WTC11 (cell line): ENCODE results near the gene CXCL16.

Experiments
- CTCF ChIP-seq: fragments of 200-600 bp; IDR thresholded peaks from 2 replicates; pipeline ENCODE4 v1.8.0; 2022; ENCODE audit warnings: antibody characterized with exemption
- ERG ChIP-seq: fragments of 250-450 bp; sonication (Bioruptor Pico); IDR thresholded peaks from 2 replicates; pipeline ENCODE4 v1.8.0; 2021; ENCODE audit warnings: mild to moderate bottlenecking
- TF ChIP-seq, protein P1 (sequence below): sonication (generic); formaldehyde crosslinking; IDR thresholded peaks from 2 replicates; pipeline ENCODE4 v1.8.1; 2023; ENCODE audit warnings: mild to moderate bottlenecking, moderate library complexity, missing genetic modification reagents

DNA sequence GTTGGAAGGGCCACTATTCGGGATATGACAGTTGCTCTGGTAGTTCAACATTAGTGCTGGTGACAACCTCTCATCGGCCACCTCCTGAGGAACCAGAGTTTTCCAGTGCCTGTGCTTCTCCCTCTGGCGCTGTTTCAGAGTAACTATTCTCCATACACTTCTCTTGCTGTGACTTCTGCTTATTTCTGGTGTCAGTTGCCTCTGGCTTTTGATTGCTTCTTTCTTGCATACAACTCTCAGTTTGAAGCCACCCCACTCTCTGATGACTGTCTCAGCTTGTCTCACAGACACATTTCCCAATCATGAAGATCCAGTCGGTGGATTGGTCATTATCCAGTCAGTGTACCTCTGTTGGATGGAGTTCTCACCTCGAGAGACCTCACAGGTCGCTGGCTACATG lies 28.6 kb upstream of the CXCL16 start:
- TF ChIP-seq CTCF (no peak), ERG (CRISPR knock-in tag) (no peak)
- TF ChIP-seq, protein P1, sequence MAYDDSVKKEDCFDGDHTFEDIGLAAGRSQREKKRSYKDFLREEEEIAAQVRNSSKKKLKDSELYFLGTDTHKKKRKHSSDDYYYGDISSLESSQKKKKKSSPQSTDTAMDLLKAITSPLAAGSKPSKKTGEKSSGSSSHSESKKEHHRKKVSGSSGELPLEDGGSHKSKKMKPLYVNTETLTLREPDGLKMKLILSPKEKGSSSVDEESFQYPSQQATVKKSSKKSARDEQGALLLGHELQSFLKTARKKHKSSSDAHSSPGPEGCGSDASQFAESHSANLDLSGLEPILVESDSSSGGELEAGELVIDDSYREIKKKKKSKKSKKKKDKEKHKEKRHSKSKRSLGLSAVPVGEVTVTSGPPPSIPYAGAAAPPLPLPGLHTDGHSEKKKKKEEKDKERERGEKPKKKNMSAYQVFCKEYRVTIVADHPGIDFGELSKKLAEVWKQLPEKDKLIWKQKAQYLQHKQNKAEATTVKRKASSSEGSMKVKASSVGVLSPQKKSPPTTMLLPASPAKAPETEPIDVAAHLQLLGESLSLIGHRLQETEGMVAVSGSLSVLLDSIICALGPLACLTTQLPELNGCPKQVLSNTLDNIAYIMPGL (CRISPR knock-in tag) = no peak
